Rectal smooth muscle tissue (tissue), 1 donor: ENCODE measurements around the gene PARD3.

Experiments used
- H3K27ac ChIP-seq: one replicate; pipeline ENCODE4 v1.7.0; 2013; ENCODE audit warnings: low read depth, low read length, inconsistent platforms
- H3K27me3 ChIP-seq: one replicate; pipeline ENCODE4 v1.7.0; 2013; ENCODE audit warnings: low read length; ENCODE audit not compliant: control insufficient read depth, insufficient read depth
- H3K36me3 ChIP-seq: one replicate; pipeline ENCODE4 v1.7.0; 2013; ENCODE audit warnings: low read length; ENCODE audit not compliant: control insufficient read depth, insufficient read depth
- H3K4me1 ChIP-seq: one replicate; pipeline ENCODE4 v1.7.0; 2013; ENCODE audit warnings: low read length; ENCODE audit not compliant: control insufficient read depth, insufficient read depth
- H3K4me3 ChIP-seq: one replicate; pipeline ENCODE4 v1.7.0; 2013; ENCODE audit warnings: low read length
- H3K9ac ChIP-seq: one replicate; pipeline ENCODE4 v1.7.0; 2013; ENCODE audit warnings: low read length

The PARD3 gene

GRCh38 chr10:34544400-34544799 lies 270.7 kb downstream of the PARD3 start:
- H3K36me3 ChIP-seq, result no peaks in the 10 kb centered on the region
- H3K27ac ChIP-seq, result no peak overlapping the region
- no peaks in the 10 kb centered on the region for H3K27me3 ChIP-seq
- peaks cover 6% of the 10 kb centered on the region for H3K4me1 ChIP-seq
- no peak overlapping the region for H3K9ac ChIP-seq
- no peak overlapping the region for H3K4me3 ChIP-seq

- Histone ChIP-seq H3K9ac (no peak overlapping the region), H3K27ac (no peak overlapping the region), H3K4me1 (peaks cover 6% of the 10 kb centered on the region), H3K27me3 (no peaks in the 10 kb centered on the region), H3K4me3 (no peak overlapping the region), H3K36me3 (no peaks in the 10 kb centered on the region)
Measured at GRCh38 chr10:34543716-34544115, 271.4 kb downstream of the PARD3 start.

GRCh38 chr10:34540492-34540891 lies 274.6 kb downstream of the PARD3 start:
- H3K36me3 ChIP-seq, result no peaks in the 10 kb centered on the region
- no peak overlapping the region for H3K27ac ChIP-seq
- H3K9ac ChIP-seq, result no peak overlapping the region
- no peak overlapping the region for H3K4me3 ChIP-seq
- H3K27me3 ChIP-seq, result no peaks in the 10 kb centered on the region
- H3K4me1 ChIP-seq, result no peaks in the 10 kb centered on the region

GRCh38 chr10:34539533-34540315 lies 275.4 kb downstream of the PARD3 start:
- Histone ChIP-seq H3K4me3 (peak overlapping the region; percentile 29), H3K9ac (no peak overlapping the region)

GRCh38 chr10:34538281-34538829 lies 276.7 kb downstream of the PARD3 start:
- Histone ChIP-seq H3K36me3 (no peaks in the 10 kb centered on the region), H3K27me3 (no peaks in the 10 kb centered on the region), H3K4me3 (no peak overlapping the region), H3K9ac (no peak overlapping the region), H3K27ac (no peak overlapping the region), H3K4me1 (no peaks in the 10 kb centered on the region)

More at GRCh38 chr10:34539533-34540315, 275.4 kb downstream of the PARD3 start:
- H3K27ac ChIP-seq, result peak overlapping the region; percentile 39
- no peaks in the 10 kb centered on the region for H3K36me3 ChIP-seq
- H3K27me3 ChIP-seq, result no peaks in the 10 kb centered on the region
- H3K4me1 ChIP-seq, result no peaks in the 10 kb centered on the region

GRCh38 chr10:34537629-34538231 lies 277.4 kb downstream of the PARD3 start:
- Histone ChIP-seq H3K4me1 (no peaks in the 10 kb centered on the region), H3K9ac (no peak overlapping the region), H3K27ac (no peak overlapping the region), H3K4me3 (no peak overlapping the region), H3K36me3 (no peaks in the 10 kb centered on the region), H3K27me3 (no peaks in the 10 kb centered on the region)

- no peaks in the 10 kb centered on the region for H3K27me3 ChIP-seq
- H3K4me1 ChIP-seq, result no peaks in the 10 kb centered on the region
- H3K4me3 ChIP-seq, result no peak overlapping the region
- H3K27ac ChIP-seq, result no peak overlapping the region
- H3K9ac ChIP-seq, result no peak overlapping the region
- H3K36me3 ChIP-seq, result no peaks in the 10 kb centered on the region
Measured at GRCh38 chr10:34535872-34536271, 279.2 kb downstream of the PARD3 start.

- Histone ChIP-seq H3K27ac (no peak overlapping the region), H3K27me3 (no peaks in the 10 kb centered on the region), H3K9ac (no peak overlapping the region), H3K4me3 (no peak overlapping the region), H3K36me3 (no peaks in the 10 kb centered on the region), H3K4me1 (peaks cover 12% of the 10 kb centered on the region)
Measured at GRCh38 chr10:34530778-34531177, 284.3 kb downstream of the PARD3 start.

GRCh38 chr10:34528320-34528719 lies 286.8 kb downstream of the PARD3 start:
- no peaks in the 10 kb centered on the region for H3K27me3 ChIP-seq
- peaks cover 12% of the 10 kb centered on the region for H3K4me1 ChIP-seq
- no peak overlapping the region for H3K27ac ChIP-seq
- H3K9ac ChIP-seq, result no peak overlapping the region
- H3K36me3 ChIP-seq, result no peaks in the 10 kb centered on the region
- H3K4me3 ChIP-seq, result no peak overlapping the region

- H3K4me3 ChIP-seq, result no peak overlapping the region
Measured at GRCh38 chr10:34526758-34527730, 288.1 kb downstream of the PARD3 start.

GRCh38 chr10:34526186-34526585 lies 288.9 kb downstream of the PARD3 start:
- Histone ChIP-seq H3K4me1 (peaks cover 12% of the 10 kb centered on the region), H3K36me3 (no peaks in the 10 kb centered on the region), H3K4me3 (no peak overlapping the region), H3K27me3 (no peaks in the 10 kb centered on the region), H3K27ac (peak overlapping the region; percentile 34), H3K9ac (no peak overlapping the region)

More at GRCh38 chr10:34526758-34527730, 288.1 kb downstream of the PARD3 start:
- Histone ChIP-seq H3K9ac (no peak overlapping the region), H3K27me3 (no peaks in the 10 kb centered on the region), H3K4me1 (peaks cover 12% of the 10 kb centered on the region), H3K36me3 (no peaks in the 10 kb centered on the region), H3K27ac (no peak overlapping the region)
